Measurements from ENCODE around the gene SPRYD3.

GRCh38 chr12:53048033-53048779 is 31.0 kb downstream of the SPRYD3 start:
- no peak for TF ChIP-seq GATA2 (IDR thresholded peaks at IDR 0.05; ENCODE audit: low read depth, low read length)
- no peak for TF ChIP-seq GATA3 (IDR thresholded peaks at IDR 0.05; ENCODE audit: low read depth, low read length)
